IPS-15b (cell line): ENCODE results near the gene SCRN1.
"Not testable (repeated sequence)": the region's sequence is repeated elsewhere in the genome, so short reads cannot be mapped to it uniquely, and the experiment has no call there.

ENCODE experiments used
- H3K27me3 ChIP-seq: one replicate; pipeline ENCODE4 v1.6.1; 2013; ENCODE audit warnings: low read length; ENCODE audit not compliant: control insufficient read depth, insufficient read depth
- H3K36me3 ChIP-seq: one replicate; pipeline ENCODE4 v1.6.1; 2013; ENCODE audit warnings: low read length; ENCODE audit not compliant: control insufficient read depth, insufficient read depth
- H3K4me1 ChIP-seq: one replicate; pipeline ENCODE4 v1.6.1; 2013; ENCODE audit warnings: mild to moderate bottlenecking, low read length; ENCODE audit not compliant: control insufficient read depth, insufficient read depth
- H3K4me3 ChIP-seq: one replicate; pipeline ENCODE4 v1.5.1; 2013; ENCODE audit warnings: low read depth, low read length
- H3K9ac ChIP-seq: one replicate; pipeline ENCODE4 v1.6.1; 2013; ENCODE audit warnings: low read depth, mild to moderate bottlenecking, low read length
- H3K9me3 ChIP-seq: one replicate; pipeline ENCODE4 v1.6.1; 2013; ENCODE audit warnings: mild to moderate bottlenecking, low read length; ENCODE audit not compliant: control insufficient read depth, insufficient read depth

SCRN1 gene

GRCh38 chr7:29894256-29894655 lies 95.3 kb downstream of the SCRN1 start:
- no peaks in the 10 kb centered on the region for H3K4me1 ChIP-seq
- peaks cover 9% of the 10 kb centered on the region for H3K36me3 ChIP-seq
- no peak overlapping the region for H3K9ac ChIP-seq
- no peaks in the 10 kb centered on the region for H3K27me3 ChIP-seq
- no peak overlapping the region for H3K4me3 ChIP-seq
- no peaks in the 10 kb centered on the region for H3K9me3 ChIP-seq

- no peak overlapping the region for H3K4me3 ChIP-seq
- H3K9me3 ChIP-seq = no peaks in the 10 kb centered on the region
- no peaks in the 10 kb centered on the region for H3K4me1 ChIP-seq
- H3K9ac ChIP-seq = no peak overlapping the region
- H3K27me3 ChIP-seq = no peaks in the 10 kb centered on the region
- H3K36me3 ChIP-seq = peaks cover 9% of the 10 kb centered on the region
Observed at GRCh38 chr7:29893351-29893965, 96.1 kb downstream of the SCRN1 start.

- Histone ChIP-seq H3K9me3 (no peaks in the 10 kb centered on the region), H3K4me1 (no peaks in the 10 kb centered on the region), H3K27me3 (no peaks in the 10 kb centered on the region), H3K36me3 (peaks cover 9% of the 10 kb centered on the region), H3K4me3 (no peak overlapping the region), H3K9ac (no peak overlapping the region)
Observed at GRCh38 chr7:29892231-29892630, 97.4 kb downstream of the SCRN1 start.

DNA sequence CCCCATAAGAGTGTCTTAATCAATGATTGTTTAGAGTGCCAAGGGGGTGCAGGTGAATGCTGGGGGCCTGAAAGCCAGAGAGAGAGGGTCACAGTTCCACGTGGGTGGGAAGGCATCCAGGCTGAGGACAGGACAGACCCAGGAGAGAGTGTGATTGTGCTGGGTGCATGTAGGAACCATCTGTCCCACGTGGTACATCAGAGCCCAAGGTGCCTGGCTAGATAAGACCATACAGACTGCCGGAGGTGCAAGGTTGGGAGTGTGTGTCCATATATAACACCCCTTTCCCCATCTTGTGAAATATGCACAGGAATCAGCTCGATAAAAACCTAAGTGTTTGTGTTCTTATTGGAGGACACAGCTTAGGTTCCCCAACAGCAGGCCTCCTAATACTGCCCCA lies 97.8 kb downstream of the SCRN1 start:
- H3K9me3 ChIP-seq = no peaks in the 10 kb centered on the region
- H3K4me1 ChIP-seq = no peaks in the 10 kb centered on the region
- peaks cover 9% of the 10 kb centered on the region for H3K36me3 ChIP-seq
- no peak overlapping the region for H3K9ac ChIP-seq
- no peak overlapping the region for H3K4me3 ChIP-seq
- H3K27me3 ChIP-seq = no peaks in the 10 kb centered on the region

GRCh38 chr7:29890786-29891185 lies 98.8 kb downstream of the SCRN1 start:
- not testable (repeated sequence) for H3K36me3 ChIP-seq, H3K27me3 ChIP-seq, H3K9me3 ChIP-seq, H3K4me3 ChIP-seq, H3K4me1 ChIP-seq, H3K9ac ChIP-seq

DNA sequence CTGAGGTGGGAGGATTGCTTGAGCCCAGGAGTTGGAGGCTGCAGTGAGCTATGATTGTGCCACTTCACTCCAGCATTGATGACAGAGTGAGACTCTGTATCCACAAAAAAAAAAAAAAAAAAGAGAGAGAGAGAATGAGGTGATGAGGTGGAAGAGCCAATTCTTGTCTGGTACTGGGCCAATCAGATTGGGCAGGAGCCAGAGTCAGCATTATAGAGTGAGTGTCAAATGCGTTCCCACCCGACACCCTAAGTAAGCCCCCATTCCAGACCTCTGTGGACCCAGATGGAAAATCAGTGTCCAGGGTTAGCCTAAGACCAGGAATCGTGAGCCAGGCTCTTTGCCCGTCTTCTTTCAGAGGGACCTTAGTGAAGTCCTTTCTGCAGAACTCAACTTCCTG lies 99.3 kb downstream of the SCRN1 start:
- Histone ChIP-seq H3K4me3 (no peak overlapping the region), H3K9me3 (no peaks in the 10 kb centered on the region), H3K9ac (no peak overlapping the region), H3K36me3 (peaks cover 9% of the 10 kb centered on the region), H3K27me3 (no peaks in the 10 kb centered on the region), H3K4me1 (no peaks in the 10 kb centered on the region)

DNA sequence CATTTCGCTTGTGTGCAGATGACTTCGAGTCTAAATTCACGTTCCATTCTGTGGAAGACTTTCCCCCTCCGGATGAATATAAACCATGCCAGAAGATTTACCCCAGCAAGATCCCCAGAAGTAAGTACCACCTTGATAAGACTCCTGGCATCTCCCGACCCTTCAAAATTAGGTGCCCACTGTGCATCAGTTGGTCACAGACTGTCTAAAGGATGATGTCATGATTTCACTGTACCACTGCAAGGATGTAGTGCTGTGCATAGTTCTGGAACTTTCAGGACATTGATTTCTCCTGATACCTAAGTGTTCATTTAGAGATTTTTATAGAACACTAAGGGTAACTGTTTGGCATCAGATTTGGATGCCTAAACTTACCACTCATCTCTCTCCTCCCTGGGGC lies 100.3 kb downstream of the SCRN1 start:
- H3K9me3 ChIP-seq = no peaks in the 10 kb centered on the region
- H3K9ac ChIP-seq = no peak overlapping the region
- H3K36me3 ChIP-seq = peaks cover 9% of the 10 kb centered on the region
- no peaks in the 10 kb centered on the region for H3K27me3 ChIP-seq
- peaks cover 3% of the 10 kb centered on the region for H3K4me1 ChIP-seq
- H3K4me3 ChIP-seq = no peak overlapping the region

- no peak overlapping the region for H3K9ac ChIP-seq
- H3K4me1 ChIP-seq = peaks cover 9% of the 10 kb centered on the region
- no peak overlapping the region for H3K4me3 ChIP-seq
- H3K9me3 ChIP-seq = no peaks in the 10 kb centered on the region
- peaks cover 9% of the 10 kb centered on the region for H3K36me3 ChIP-seq
- no peaks in the 10 kb centered on the region for H3K27me3 ChIP-seq
Observed at GRCh38 chr7:29888006-29888405, 101.6 kb downstream of the SCRN1 start.

GRCh38 chr7:29886827-29887226 lies 102.8 kb downstream of the SCRN1 start:
- Histone ChIP-seq H3K9ac (no peak overlapping the region), H3K4me3 (no peak overlapping the region), H3K4me1 (peaks cover 21% of the 10 kb centered on the region), H3K9me3 (no peaks in the 10 kb centered on the region), H3K27me3 (peaks cover 2% of the 10 kb centered on the region), H3K36me3 (peaks cover 8% of the 10 kb centered on the region)

DNA sequence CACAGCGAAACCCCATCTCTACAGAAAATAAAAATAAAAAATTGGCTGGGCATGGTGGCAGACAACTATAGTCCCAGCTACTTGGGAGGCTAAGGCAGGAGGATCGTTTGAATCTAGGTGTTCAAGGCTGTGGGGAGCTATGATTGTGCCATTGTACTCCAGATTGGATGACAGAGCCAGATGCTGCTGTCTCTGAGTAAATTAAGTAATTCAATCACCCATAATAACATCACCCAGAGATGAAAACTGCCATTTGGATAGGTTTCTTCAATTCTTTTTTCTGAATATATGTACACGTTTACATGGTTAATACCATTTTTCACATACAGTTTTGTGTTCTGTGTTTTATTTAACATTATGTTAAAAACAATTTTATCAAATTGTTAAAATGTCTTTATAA lies 104.0 kb downstream of the SCRN1 start:
- no peak overlapping the region for H3K4me3 ChIP-seq
- peaks cover 5% of the 10 kb centered on the region for H3K36me3 ChIP-seq
- H3K9me3 ChIP-seq = no peaks in the 10 kb centered on the region
- peaks cover 25% of the 10 kb centered on the region for H3K4me1 ChIP-seq
- H3K9ac ChIP-seq = no peak overlapping the region
- H3K27me3 ChIP-seq = peaks cover 2% of the 10 kb centered on the region

DNA sequence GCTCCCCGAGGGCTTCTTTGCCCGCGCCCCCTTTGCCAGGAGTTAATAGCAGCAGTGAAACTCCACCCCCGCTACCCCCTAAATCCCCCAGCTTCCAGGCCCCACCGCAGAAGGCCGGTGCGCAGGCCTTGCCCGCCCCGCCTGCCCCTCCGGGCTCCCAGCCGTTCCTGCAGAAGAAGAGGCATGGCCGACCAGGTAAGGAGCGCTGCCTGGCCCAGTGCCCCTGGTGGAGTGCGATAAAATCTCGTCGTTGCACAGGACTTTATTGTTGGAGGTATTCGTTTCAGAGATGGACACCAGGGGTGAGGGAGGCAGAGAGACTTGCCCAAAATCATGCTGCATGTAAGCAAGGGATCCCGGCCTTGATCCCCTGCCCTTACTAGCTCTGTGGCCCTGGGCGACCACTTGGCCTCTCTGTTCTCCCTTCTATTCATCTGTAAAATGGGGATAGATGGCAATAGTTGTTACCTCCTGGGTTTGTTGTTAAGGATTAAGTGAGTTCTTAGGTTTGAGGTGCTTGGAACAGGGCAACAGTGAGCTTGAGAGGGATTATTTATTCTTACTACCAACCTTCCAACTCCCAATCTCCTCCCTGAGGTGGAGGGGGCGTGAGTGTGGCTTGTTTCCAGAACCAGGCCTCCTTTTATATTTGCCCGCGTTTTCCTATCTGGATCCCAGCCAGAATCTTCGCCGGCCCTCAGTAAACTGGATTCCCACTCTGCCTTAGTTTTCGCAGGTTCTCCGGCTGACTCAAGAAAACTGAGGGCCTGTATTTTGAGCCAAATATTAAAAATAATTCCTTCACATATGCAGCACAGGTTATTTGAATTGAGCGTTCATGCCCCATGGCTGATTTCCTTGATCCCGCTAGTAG lies 105.0 kb downstream of the SCRN1 start:
- Histone ChIP-seq H3K4me1 (peaks cover 25% of the 10 kb centered on the region), H3K36me3 (peaks cover under 1% of the 10 kb centered on the region), H3K9me3 (no peaks in the 10 kb centered on the region), H3K27me3 (peaks cover 2% of the 10 kb centered on the region), H3K4me3 (peak overlapping the region; percentile 71), H3K9ac (peak overlapping the region; percentile 47)
